Fibroblast of skin of back (primary cell): ENCODE data around the gene SLC8A1.

Experiments used
- DNase-seq: peaks from one replicate; pipeline ENCODE4 v3.0.0-alpha.2; 2013

SLC8A1 gene

GRCh38 chr2:40419364-40419762, 32.5 kb downstream of the SLC8A1 start:
- no peak for DNase-seq

DNA sequence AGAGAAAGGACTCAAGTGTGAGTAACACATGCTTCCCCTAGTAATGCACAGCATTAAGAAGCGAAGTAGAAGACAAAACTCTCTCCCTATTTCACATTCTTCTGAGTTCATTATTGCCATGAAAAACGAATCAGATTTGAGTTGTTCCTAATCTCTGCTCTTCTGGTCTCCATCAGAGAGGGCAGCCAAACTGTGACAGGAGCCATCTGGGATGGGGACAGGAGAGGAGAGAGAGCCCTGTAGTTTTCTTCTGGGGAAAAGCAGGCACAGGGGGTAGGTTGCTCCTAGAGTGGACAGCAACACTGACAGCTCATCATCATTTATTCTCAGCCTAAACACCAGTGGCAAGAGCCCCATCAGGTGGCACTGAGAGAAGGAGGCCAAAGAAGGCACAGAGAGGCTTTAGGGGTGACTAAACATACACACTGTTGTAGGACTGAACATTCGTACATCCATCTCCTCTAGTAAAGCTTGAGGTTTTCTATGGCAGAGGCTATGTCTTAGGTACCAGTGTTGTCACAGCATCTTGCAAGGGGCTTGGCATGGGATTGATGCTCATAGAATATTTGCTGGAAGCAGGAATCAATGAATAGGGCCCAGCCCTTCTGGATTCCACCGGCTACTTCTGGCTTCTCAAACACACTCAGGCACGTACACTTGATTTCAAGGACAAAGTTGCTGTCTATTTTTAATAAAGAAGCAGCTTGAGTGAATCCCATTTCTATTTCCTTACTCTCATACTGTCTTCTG, 33.1 kb downstream of the SLC8A1 start:
- no peak for DNase-seq

DNA sequence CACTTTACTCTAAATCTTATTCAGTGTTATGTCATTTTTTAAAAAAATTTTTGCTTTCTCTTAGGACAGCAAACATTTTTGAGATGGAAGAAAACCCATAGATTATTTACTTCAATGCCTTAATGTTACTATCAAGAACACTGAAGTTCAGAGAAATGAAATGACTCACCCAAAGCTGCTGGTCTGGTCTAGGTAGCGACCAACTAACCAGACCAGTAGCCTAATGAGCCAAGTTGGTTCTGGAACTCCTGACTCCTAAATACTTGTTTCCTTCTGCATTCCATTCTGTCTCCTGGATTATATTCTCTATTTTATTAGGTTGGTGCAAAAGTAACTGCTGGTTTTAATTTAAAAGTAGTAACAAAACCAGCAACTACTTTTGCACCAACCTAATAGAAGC, 35.4 kb downstream of the SLC8A1 start:
- peak; percentile 37 for DNase-seq

GRCh38 chr2:40415391-40415790, 36.5 kb downstream of the SLC8A1 start:
- DNase-seq: no peak

DNA sequence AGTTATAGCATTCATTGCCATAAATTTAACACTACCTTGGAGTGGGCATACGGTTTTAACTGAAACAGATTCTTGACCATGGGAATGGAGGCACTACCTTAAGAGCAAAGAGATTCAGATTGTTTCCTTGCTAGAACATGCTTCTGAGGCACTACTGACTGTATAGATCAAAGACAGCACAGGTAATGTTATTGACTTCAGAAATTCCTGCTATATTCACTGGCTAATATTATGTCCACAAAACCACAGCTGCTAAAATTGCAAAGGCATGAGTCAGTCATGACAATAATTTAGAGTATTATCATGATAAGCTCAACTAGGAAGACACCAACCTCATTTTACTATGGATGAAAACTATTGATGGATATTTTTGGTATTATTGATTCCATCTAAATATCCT, 39.4 kb downstream of the SLC8A1 start:
- DNase-seq: peak; percentile 59

GRCh38 chr2:40410695-40411094, 41.2 kb downstream of the SLC8A1 start:
- DNase-seq: no peak

DNA sequence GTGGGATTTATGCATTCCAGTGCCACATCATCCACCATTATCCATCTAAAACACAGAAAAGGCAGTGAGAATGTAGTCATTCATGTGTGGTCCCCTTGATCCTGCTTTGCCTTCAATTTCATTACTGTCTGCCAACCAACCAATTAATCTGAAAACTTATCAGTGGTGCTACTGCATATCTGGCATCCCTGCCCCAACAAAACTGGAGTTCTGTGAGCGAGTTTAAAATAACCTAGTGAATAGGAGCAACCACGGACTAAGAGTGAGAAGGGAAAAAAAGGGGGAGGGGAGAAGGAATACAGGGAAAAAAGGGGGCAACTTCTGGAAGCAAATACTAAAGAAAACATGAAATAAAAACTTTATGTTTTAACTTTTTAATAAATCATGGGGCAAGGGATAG, 42.2 kb downstream of the SLC8A1 start:
- DNase-seq: no peak

- DNase-seq: no peak
Observed at GRCh38 chr2:40406485-40407289, 45.2 kb downstream of the SLC8A1 start.

DNA sequence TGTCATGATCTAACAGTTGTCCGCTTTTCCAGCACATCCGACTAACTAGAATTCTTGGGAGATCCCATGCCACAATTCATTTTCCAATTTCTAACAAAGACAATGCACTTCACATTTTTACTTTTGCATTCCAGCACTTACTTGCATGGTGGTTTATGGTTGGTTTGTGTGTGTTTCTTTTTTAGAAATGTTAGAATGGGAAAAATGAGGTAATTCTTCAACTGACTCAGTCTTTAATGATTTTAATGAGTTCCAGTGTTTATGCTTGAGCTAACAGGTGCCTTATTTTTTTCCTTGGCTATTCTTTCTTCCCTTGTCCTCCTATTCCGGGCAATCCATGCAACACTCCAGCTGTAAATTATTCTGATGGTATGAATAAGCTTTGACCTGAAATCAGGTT, 46.4 kb downstream of the SLC8A1 start:
- peak; percentile 38 for DNase-seq

DNA sequence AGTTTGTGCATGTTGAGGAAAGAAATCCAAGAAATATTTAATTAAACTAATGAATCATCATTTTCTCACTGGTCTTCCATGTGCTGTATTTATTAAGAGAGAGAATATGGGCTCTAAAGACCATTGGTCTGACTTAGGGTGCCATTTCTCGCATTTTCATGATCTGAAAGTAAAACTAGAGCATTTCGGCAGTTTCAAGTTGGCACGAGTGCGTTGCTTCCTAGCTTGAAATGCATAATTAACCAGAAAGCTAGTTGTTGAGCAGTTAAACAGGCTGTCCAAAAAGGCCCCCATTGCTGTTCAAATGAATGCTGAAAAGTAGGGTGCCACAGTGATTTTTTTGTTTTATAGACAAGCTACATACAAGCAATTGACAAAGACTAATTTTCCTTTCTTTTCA, 47.4 kb downstream of the SLC8A1 start:
- no peak for DNase-seq

GRCh38 chr2:40403233-40403836, 48.6 kb downstream of the SLC8A1 start:
- DNase-seq: peak; percentile 91

- peak; percentile 91 for DNase-seq
Observed at GRCh38 chr2:40401896-40402295, 50.0 kb downstream of the SLC8A1 start.

DNA sequence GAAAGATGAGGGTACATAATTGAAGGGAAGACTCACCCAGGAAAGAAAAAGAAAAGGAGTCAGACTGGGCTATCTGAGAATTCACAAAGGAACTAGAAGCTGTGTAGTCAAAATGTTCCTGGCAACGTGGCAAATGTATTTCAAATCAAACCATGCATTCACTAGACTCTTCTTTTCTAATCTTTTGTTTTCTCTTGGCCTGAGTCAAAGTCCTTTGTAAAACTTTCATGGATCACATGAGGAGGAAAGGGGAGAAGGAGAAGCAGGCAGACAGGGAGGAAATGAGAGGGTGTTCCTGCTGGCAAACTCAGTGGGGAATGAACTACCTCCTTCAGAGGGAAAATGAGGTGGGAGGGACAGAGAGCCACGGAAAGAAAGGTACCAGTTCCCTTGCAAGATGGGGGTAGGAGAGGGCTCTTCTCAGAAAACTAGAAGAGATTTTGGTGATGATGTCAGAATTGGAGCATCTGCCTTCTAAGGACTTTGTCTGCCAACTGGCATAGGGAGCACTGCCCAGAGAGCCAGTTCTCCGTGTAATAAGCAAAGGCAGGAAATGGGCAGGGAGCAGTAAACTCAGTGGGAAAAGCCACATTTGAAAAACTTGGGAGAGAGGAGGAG, 51.4 kb downstream of the SLC8A1 start:
- peak; percentile 48 for DNase-seq

DNA sequence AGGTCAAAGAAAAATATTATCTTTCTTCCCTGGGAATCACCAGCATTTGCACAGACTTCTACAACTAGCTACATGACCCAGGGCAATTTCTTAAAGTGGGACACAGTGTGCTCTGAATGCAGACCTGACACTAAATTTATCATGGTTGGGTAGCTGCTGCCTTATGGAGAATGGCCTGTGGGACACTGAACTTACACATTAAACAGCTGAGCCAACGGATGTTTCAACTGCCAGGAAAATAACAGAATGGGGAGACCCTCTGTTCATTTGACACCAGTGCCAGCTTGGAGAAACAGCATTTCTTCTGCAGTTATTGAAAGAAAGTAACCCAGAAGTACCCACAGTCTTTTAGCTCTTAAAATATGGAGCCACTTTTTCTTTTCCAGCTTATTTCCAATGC, 54.1 kb downstream of the SLC8A1 start:
- no peak for DNase-seq

DNA sequence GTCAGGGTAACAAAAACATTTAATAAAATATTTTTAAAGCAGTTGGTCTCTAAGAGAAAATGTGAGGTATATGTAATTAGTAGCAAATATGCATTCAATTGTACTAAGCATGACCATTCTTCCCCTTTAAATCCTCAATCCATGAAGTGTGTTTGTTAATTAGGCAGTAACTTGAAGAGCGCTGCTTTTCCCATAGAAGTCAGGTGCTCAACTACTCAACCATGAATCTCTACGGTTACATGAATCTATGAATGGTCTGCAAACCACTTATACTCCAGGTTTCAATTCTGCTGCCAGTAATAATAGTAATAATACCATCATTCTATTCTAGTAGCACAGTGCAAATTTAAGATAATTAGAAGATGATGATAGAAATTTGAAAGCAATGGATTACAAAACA, 55.8 kb downstream of the SLC8A1 start:
- no peak for DNase-seq

DNA sequence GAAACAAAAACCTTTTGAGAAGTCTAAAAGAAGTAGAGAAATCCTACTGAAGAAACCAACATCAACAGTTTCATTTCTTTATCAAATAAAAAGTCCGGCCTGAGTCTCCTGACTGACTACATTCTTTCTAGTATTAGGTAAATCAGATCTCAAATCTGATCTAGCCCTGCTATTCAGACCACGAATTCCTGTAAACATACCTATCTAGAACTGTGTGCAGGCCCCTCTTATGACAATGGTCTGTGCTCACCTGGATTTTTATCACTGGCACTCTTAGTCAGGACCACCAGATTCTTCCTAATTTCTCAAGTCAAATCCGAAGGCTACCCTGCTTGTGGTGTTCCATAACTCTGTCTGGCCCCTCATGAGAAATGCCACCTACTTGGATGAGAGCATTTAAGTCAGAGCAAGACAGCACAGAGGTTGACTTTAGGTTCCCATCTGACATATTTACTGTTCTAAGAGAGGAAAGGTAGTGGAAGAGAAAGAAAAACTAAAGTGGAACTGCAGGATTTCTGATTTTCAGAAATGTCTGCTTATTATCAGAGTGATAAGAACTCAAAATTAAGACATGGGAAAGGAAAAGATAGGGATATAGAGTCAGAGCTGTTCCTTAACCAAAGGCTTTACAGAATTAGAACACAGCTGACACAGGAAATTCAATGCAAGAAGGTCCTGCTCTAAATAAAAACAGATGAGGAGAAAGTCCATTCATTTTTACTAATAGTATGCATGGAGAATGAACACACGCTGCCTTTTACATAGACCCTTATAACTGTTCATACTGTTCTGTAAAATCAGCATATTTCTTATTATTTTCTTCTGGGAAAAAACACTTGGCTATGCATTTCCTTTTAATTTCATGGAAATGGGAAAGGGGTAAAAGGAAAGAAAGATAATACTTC, 56.5 kb downstream of the SLC8A1 start:
- DNase-seq: no peak

GRCh38 chr2:40394597-40394996, 57.3 kb downstream of the SLC8A1 start:
- no peak for DNase-seq

- DNase-seq: no peak
Observed at GRCh38 chr2:40394031-40394430, 57.9 kb downstream of the SLC8A1 start.

DNA sequence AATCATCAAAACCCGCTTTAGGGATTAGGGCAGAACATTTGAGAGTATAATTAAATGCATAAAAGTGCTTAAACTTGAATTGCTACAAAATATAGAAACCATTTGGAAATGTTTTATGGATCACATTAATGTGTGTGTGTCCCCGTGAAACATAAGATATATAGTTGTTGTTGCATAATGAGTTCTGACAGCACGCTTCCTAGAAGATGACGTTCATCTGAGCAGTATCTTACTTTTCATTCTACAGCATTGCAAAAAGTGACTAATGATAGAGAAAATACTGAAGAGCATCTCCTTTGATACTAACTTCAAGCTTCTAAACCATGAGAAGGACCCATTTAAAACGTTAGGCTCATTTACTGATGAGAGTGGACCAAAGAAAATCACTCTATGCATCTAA, 63.7 kb downstream of the SLC8A1 start:
- no peak for DNase-seq

DNA sequence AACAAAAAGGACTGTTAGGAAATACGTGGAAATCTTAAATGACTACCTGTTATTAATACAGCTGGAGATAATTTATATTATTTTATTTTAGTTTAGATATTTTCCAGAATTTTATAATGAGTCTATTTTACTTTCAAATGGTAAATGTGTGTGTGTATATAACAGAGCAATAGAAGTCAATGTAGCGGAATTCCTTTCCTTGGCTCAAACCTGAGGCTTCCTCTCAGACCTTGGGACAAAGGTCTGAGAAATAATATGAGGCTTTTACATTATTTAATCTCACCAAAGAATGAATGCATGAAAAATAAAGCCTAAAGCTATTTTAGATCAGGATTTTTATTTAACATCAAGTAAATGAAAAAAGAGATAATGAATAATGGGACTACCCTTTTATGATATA, 65.7 kb downstream of the SLC8A1 start:
- DNase-seq: no peak

DNA sequence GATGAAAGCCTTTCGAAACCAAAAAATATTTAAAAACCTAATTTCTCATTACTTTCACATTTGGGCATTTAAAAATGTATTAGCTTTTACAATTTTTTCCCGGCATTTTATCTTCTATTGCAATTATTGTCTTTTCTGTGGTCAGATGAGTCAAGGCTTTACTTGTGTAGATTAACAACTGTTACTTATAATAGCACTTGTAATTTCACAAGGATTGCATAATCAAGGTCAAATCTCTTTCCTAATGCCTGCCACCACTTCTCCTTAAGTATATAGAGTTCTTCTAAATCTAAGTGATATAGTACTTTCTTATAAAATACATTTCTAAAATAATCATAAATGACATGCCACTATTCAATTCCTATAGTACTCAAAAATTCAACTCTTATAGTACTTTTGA, 67.2 kb downstream of the SLC8A1 start:
- DNase-seq: peak; percentile 83

- DNase-seq: no peak
Observed at GRCh38 chr2:40384233-40384632, 67.7 kb downstream of the SLC8A1 start.
